Measurements from ENCODE around the gene SUCNR1.
"Not testable (repeated sequence)": the region's sequence is repeated elsewhere in the genome, so short reads cannot be mapped to it uniquely, and the experiment has no call there.

The SUCNR1 gene

GRCh38 chr3:151841801-151842200 lies 31.6 kb upstream of the SUCNR1 start:
- no peak for DNase-seq (ENCODE audit: low read depth)
- no peak overlapping the region for H3K4me3 ChIP-seq (ENCODE audit: control insufficient read depth, low read depth, low read length)
- TF ChIP-seq CTCF (IDR thresholded peaks at IDR 0.05; ENCODE audit: control insufficient read depth, insufficient read depth, low read depth, low read length, missing control alignments) = no peak

- TF ChIP-seq CTCF (IDR thresholded peaks at IDR 0.05; ENCODE audit: control insufficient read depth, insufficient read depth, low read depth, low read length, missing control alignments) = no peak
- DNase-seq (ENCODE audit: low read depth) = no peak
- no peak overlapping the region for H3K4me3 ChIP-seq (ENCODE audit: control insufficient read depth, low read depth, low read length)
Observed at GRCh38 chr3:151843275-151843674, 30.2 kb upstream of the SUCNR1 start.

GRCh38 chr3:151845306-151845905 lies 28.0 kb upstream of the SUCNR1 start:
- TF ChIP-seq CTCF (IDR thresholded peaks at IDR 0.05; ENCODE audit: control insufficient read depth, insufficient read depth, low read depth, low read length, missing control alignments) = no peak
- no peak for DNase-seq (ENCODE audit: low read depth)

GRCh38 chr3:151850065-151850464 lies 23.4 kb upstream of the SUCNR1 start:
- not testable (repeated sequence) for H3K4me3 ChIP-seq (ENCODE audit: control insufficient read depth, low read depth, low read length); DNase-seq (ENCODE audit: low read depth)

More at GRCh38 chr3:151845306-151845905, 28.0 kb upstream of the SUCNR1 start:
- H3K4me3 ChIP-seq (ENCODE audit: control insufficient read depth, low read depth, low read length) = no peak overlapping the region

DNA sequence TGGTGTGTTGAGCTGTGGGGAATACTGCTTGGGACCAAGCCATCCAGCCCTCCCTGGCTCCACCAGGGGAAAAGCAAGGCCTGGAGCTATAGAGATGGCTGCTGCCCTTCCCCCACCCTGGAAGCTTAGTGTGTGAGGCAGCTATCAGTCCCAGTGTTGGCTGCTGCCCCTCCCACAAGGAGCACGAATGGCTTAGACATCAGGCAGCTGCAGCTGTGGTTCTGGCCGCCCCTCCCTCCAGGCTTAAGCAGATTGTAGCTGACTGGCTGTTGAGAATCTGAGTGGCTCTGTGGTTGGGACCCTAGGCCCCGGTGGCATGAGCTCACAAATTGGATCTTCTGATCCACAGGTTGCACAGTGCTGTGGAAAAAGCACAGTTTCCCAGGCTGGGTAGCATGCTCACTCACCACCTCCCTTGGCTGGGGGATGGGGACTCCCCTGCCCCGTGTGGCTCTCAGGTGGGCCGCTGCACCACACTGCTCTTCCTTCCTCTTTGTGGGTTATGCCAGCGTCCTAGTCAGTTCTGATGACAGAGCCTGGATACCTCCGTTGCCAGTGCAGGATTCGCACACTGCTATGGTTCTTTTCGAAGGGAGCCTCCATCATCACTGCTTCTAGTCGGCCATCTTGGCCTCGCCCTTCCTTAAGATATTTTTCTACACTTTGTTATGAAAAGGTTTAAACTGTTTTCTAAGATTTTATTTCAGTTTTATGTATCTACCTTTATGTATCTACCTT lies 21.2 kb upstream of the SUCNR1 start:
- TF ChIP-seq CTCF (IDR thresholded peaks at IDR 0.05; ENCODE audit: control insufficient read depth, insufficient read depth, low read depth, low read length, missing control alignments) = no peak
- no peak for DNase-seq (ENCODE audit: low read depth)
- H3K4me3 ChIP-seq (ENCODE audit: control insufficient read depth, low read depth, low read length) = no peak overlapping the region

GRCh38 chr3:151856118-151856517 lies 17.3 kb upstream of the SUCNR1 start:
- H3K4me3 ChIP-seq (ENCODE audit: control insufficient read depth, low read depth, low read length) = no peak overlapping the region
- DNase-seq (ENCODE audit: low read depth) = no peak
- no peak for TF ChIP-seq CTCF (IDR thresholded peaks at IDR 0.05; ENCODE audit: control insufficient read depth, insufficient read depth, low read depth, low read length, missing control alignments)

- DNase-seq (ENCODE audit: low read depth) = no peak
- no peak overlapping the region for H3K4me3 ChIP-seq (ENCODE audit: control insufficient read depth, low read depth, low read length)
Observed at GRCh38 chr3:151856641-151857040, 16.8 kb upstream of the SUCNR1 start.

More at GRCh38 chr3:151856641-151857040, 16.8 kb upstream of the SUCNR1 start:
- TF ChIP-seq CTCF (IDR thresholded peaks at IDR 0.05; ENCODE audit: control insufficient read depth, insufficient read depth, low read depth, low read length, missing control alignments) = no peak
